Islet of Langerhans (tissue), 1 donor: ENCODE measurements around the gene BRD3.

ENCODE experiments used
- FAIRE-seq: peaks from one replicate; lab custom pipeline; 2011; peaks lifted over from hg19 to GRCh38; lab: Jason Lieb, UNC

Gene BRD3

DNA sequence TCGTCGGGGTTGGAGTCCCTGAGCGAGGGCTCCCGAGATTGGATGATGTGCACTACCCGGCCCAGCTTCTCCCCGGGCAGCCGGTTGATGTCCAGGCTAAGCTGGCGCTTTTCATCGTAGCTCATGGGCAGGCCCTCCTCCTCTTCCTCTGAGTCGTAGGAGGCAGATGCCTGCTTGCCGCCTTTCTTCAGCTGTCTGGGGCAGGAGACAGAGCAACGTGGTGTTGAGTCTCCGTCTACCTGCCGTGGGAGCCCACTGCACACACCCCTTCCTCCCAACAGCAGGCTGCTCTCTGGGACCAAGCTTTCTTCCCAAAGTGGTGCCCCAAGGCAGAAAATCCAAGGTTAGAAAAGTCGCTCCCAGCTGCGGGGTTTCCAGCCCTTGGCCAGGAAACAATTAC lies 31.7 kb downstream of the BRD3 start:
- no peak for FAIRE-seq

- FAIRE-seq, result no peak
Measured at GRCh38 chr9:134035041-134036039, 32.5 kb downstream of the BRD3 start.

DNA sequence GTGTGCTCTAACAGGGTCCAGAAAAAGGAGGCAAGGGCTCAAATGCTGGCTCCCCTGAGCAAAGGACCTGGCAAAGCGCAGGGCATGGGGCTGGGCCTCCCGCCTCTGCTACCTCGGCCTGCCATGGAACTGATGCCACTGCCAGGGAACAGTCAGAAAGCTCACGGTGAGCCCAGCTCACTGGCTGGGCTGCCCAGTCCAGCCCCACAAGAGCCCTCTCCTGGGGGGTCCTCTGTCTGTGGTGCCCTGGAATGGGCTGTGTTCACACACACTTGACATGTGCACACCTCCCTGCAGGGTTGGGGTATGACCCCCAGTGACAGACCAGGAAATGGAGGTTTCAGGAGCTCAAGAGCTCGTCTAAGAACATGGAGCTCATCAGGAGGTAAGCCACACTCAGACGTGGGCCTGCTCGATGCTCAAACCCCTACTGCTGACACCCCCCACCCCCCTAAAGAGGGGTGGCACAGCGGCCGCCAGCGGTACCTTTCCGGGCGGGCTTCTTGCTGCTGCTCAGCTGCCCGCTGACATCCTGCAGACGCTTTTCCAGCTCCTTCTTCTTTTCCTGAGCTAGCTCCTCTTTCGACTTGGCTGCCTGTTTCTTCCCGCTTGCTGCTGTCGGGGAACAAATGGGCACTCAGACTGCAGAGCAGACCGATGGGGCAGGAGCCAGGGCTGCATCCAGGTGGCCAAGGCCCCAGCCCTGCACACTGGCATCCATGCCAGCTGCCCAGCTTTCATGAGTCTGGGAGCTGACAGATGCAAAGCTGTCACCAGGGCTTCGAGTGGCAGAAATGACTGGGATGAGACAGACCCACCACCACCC lies 33.4 kb downstream of the BRD3 start:
- FAIRE-seq, result no peak

DNA sequence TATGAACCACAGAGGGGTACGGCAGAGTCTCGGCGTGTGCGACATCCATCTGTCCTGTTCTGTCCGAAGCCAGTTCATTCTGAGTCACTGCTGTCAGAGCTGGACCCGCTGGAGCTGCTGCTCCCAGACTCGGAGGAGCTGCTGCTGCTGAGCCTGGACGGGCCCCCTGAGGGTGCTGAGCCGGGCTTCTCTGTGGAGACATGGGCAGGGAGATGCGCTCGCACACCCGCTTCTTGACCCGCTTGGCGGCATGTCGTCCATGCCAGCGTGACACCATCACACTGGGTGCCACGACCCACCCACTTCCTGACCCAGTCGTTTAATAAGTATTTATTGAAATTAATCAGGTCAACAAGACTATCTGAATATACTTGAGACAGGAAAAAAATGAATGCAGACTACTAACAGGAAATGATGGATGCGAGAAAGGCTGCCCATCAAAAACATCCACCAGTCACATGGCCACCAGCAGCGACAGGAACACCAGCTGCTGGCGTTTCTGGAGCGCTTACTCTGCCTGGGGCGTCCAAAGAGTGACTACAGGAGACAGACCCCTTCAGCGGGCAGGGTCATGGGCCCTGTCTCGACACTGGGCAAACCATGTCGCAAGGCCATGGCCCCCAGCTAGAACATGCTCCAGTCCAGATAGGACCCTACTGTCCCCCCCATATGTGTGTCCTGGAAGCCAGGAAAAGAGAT lies 34.2 kb downstream of the BRD3 start:
- FAIRE-seq, result no peak

GRCh38 chr9:134032456-134033222 lies 35.2 kb downstream of the BRD3 start:
- no peak for FAIRE-seq

GRCh38 chr9:134031783-134032182 lies 36.0 kb downstream of the BRD3 start:
- no peak for FAIRE-seq

- FAIRE-seq, result no peak
Measured at GRCh38 chr9:134030821-134031470, 36.9 kb downstream of the BRD3 start.

DNA sequence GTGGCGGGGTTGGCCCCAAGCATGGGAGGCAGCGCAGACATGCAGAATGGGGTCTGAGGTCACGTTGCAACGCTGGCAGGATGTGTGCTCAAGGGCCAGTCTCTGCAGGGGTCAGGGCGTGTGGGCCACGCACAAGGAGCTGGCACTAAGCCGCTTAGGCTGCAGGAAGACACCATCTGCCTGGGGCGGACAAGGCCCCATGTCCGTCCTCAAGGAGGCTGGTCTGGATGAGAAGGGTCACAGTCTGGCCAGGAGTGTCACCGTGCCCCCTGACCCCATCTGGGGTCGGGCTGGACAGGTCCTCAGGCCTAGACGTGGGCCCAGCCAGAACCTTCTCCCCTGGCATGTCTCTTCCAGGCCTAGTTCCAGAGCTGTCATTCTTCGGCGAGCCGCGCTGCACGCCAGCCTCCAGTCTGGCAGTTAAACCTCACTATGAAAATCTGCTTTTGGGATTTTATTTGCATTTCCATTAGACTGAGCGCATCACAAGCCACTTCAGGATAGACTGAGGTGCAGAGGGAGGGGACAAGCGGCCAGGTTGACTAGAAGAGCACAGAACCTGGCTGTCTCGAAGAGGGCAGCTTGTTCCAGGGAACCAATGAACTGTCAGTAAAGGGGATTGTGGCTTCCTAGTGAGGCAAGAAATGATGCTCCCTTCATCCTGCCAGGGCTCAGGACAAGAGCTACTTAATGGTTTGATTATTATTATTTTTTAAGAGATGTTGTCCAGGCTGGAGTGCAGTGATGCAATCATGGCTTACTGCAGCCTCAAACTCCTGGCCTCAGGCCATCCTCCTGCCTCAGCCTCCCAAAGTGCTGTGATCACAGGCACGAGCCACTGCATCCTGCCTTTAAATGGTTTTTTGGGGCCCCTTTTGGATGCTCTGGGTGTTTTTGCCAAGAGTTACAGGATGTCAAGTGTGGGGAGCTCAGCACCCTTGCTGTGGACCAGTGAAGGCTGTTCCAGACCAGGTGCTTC lies 38.3 kb downstream of the BRD3 start:
- FAIRE-seq, result no peak

DNA sequence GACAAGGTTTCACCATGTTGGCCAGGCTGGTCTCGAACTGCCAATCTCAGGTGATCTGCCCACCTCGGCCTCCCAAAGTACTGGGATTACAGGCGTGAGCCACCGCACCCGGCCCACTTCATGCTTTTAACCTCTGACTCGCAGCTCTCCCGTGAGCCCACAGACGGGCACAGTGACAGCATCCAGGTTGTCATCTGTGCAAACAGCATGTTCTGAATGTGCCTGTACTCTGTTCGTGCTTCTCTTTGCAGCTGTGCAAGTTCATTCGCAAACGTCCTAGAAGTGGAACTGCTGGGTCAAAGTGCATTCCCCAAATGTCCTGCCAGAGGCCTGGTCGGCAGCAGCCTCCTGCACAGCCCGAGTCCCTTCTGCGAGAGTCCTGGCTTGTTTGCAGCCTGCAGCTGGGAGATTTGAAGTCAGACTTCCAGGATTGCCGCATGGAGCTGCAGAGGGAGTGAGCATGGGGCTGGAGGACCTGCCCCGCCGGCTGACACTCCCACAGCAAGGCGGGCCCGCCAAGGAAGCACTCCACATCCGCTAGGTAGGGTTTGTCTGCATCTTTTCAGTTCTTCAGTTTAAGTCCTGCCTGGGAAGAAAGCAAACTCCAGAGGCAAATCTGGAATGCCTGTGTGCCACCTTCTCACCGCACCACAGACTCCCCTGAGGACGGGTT lies 39.1 kb downstream of the BRD3 start:
- FAIRE-seq, result no peak

- no peak for FAIRE-seq
Measured at GRCh38 chr9:134028076-134028475, 39.8 kb downstream of the BRD3 start.

- no peak for FAIRE-seq
Measured at GRCh38 chr9:134027561-134027960, 40.3 kb downstream of the BRD3 start.

GRCh38 chr9:134026981-134027380 lies 40.8 kb downstream of the BRD3 start:
- no peak for FAIRE-seq

DNA sequence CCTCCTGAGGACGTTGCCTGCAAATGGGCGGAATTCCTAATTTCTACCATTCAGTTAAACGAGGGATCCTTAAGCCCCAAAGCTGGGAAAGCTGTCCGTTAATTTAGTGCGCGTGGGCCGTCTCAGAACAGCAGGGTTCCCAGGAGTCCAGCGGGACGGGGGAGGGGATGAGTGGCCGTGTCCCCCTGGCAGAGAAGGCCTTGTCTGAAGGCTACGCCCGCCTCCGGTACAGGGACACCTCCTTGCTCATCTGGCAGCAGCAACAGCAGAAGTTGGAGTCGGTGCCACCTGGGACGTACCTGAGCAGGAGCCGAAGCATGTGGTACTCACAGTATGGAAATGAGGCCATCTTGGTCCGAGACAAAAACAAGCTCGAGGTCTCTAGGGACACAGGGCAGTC lies 41.2 kb downstream of the BRD3 start:
- no peak for FAIRE-seq

DNA sequence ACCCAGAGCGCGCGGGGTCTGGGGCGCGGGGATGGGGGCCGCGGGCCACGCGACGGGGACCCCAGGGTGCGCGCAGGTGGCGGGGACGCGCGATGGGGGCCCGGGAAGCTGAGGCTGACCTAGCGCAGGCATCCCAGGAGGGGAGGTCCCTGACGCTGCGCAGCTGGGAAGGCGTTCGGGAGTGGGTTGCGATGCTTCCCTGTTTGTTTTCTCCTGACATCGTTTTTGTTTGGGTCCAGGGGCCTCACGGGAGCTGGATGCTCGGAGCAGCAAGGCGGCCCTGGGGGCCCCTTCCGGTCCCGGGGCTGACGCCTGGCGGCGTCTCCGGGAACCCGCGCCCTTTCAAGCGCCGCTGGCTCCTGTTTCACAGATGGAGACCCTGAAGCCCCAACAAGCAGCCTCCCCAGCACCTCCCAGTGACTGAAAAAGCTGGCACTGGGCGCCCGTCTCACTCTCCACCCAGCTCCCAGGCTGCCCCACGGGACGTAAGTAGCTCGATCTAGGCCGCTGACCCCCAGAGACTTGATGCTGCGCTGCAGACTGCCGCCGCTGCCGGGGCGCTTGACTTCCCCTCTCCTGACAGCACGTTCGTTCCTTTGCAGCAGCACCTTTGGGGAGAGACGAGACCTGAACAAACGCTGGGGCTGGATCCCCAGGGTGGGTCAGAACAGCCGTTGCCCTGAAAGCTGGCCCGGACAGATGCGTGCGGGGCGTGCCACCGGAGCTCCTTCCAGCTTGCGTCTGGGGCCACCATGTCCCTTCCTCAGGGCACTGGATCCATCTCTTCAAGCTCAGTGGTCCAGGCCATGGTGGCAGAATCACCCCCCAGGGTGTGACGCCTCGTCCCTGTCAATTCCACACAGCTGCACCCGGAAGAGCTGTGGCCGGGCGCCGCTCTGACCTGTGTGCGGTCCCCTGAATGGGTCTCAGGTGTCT lies 42.0 kb downstream of the BRD3 start:
- no peak for FAIRE-seq

- FAIRE-seq, result no peak
Measured at GRCh38 chr9:134024828-134025605, 42.8 kb downstream of the BRD3 start, which contains the start of gene BRD3OS. Gene BRD3OS (plus strand): TSS chr9:134025481. CDS start chr9:134026748, 1,267 bp downstream.

- FAIRE-seq, result no peak
Measured at GRCh38 chr9:134024214-134024792, 43.5 kb downstream of the BRD3 start.

- no peak for FAIRE-seq
Measured at GRCh38 chr9:134014946-134015345, 52.9 kb downstream of the BRD3 start.
